DOHH2 (cell line): ENCODE measurements around the gene HMGN3.

Source experiments
- CTCF ChIP-seq: fragments of 200-600 bp; sonication (generic); IDR thresholded peaks from one replicate; pipeline ENCODE4 v1.5.1; 2014; ENCODE audit warnings: antibody characterized with exemption, mild to moderate bottlenecking, low read depth, low read length; ENCODE audit not compliant: poor library complexity, severe bottlenecking
- EZH2phosphoT487 ChIP-seq: fragments of 200-600 bp; sonication (generic); IDR thresholded peaks from 2 replicates; pipeline ENCODE4 v1.6.1; 2017; ENCODE audit warnings: borderline replicate concordance, mild to moderate bottlenecking, antibody characterized with exemption, low read length, moderate library complexity, mixed read lengths

DNA sequence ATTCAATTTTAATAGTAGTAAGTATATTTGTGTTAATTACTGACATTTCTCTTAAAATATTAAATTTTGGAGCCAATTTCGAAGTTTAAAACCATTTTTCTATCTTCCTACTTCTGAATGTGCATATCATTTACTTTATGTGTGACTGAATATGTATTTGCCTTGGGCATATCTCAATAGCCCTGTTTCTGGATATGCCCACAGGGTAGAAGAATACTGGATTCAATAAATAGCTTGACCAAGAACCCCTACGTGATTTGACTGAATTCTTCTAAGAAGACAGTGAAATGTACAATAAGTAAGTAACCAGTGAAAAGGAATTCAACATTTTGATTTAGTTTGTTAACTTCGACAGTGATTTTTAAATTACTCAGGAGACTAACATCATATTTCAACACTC lies 7.8 kb downstream of the HMGN3 start:
- no peak for TF ChIP-seq CTCF
- no peak for TF ChIP-seq EZH2phosphoT487
